8988T (cell line): ENCODE results near the gene THSD4.
"Not testable (repeated sequence)": the region's sequence is repeated elsewhere in the genome, so short reads cannot be mapped to it uniquely, and the experiment has no call there.

ENCODE experiments used
- DNase-seq: peaks from one replicate; pipeline ENCODE4 v3.0.0; 2011

Gene THSD4

DNA sequence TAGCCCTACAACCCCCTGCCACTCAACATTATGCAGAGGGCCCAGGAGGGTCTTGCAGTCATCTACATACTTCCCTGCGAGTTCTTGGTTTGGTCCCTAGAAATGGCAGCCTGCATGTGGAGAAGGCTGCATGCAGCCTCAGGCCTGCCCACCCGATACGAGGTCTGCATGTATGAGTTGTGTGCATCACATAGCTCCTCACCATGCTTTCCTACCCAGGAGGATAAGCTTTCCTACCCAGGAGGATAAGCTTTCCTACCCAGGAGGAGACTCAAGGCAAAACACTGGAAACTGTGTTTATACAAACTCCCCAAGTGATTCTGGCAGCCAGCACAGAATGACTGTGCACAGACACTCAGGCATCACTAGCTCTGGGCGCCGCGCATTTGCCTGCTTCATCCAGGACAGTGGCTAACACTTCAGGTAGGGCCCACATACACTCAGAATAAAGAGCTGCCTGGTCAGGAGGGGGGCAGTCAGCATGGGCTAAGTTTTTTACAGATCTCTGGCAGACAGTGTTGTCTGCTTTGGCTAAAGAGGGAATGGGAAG, 187.7 kb downstream of the THSD4 start:
- DNase-seq, result no peak

DNA sequence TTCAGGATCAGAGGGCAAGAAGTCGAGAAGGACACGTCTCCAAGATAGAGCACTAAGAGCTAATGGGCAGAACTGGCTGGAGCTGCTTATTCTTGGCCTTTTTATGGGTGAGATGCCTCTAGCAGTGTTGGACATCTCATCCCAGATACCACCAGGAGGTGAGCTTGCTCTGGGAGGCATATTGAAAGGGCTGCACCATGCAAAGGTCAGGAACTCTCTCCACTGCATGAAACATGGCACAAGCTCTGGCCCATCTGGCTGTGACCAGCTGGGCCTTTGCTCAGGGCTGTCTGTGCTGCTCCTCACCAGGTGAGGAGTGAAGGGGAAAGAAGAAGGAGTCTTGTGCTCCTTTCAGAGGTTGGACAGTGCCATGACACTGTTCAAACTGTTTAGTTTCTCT, 188.7 kb downstream of the THSD4 start:
- no peak for DNase-seq

DNA sequence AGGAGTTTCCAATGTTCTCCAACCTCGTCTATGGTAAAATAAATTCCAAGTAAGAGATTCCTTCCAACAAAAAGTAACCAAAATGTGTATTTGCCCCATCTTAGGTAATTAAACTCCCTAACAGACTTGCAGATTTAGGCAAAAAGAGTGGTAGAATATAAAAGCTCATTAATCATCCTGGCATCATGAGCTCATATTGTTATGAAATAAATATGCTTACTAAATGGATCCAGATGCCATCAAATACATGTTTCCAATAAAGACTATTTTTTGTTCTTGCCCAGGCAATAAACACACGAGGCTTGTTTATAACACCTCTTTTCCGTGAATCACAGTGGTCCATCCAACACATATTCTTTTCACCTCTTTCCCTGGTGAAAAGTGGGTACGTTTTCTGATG, 189.4 kb downstream of the THSD4 start:
- no peak for DNase-seq

- DNase-seq, result no peak
Measured at GRCh38 chr15:71306538-71306937, 191.3 kb downstream of the THSD4 start.

DNA sequence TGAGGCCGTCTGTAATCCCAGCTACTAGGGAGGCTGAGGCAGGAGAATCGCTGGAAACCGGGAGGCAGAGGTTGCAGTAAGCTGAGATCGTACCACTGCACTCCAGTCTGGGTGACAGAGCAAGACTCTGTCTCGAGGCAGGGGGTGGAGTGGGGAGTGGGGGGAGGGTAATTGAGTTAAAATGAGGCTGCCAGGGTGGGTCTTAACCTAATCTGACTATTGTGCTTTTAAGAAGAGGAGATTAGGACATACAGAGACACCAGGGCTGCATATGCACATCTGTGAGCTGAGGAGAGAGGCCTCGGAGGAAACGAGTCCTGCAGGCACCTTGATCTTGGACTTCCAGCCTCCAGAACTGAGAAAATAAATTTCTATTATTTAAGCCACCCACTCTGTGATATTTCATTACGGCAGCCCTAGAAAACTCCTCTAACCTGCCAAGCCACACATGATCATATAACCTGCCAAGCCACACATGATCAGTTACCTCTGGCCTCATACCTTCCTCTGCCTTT, 197.0 kb downstream of the THSD4 start:
- DNase-seq, result no peak

DNA sequence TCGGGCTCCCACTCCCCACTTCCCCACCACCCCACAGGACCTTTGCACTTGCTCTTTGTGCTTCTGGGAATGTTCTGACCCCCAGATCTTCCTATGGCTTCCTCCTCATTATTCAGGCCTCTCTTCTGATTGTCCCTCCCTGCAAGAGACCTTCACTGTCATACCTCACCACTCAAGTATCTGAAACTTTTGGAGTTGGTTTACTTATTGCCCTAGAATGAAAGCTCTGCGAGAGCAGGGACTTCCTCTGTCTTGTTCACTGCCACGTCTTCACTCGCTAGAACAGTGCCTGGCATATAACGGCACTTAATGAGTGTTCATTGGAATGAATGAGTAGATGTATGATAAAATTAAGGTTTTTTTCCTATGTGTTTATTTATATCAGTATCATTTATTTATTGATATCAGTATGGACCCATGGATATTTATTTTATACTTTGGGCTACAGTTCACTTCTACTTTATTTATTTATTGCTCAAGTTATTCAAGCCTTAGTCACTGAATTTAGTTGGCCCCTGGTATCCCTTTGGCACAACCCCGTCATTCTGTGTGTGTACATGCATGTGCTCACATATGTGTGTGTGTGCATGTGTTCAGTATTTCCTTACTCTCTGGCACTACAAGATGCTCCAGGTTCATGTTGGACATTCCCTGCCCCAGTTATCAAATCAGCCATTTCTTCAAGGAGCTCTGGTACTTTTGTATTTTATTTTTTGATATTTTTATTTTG, 197.6 kb downstream of the THSD4 start:
- no peak for DNase-seq

DNA sequence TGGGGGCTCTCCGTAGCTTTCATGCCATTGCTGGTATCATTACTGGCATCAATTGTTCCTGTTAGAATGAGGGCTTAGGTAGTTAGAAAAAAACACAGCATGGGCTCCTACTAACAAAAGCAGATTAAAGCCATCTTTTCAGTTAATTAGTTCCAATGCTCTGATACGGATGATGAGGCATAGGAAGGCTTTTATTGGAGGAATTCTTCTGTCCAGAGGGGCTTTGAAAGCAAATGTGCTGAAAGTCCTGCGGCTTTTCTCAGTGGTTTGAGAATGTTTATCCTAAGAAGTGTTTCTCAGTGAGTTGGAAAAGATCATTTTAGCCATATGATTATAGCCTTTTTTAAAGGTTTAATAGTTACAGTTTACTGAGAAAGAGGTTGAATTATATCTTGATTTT, 198.5 kb downstream of the THSD4 start:
- no peak for DNase-seq

DNA sequence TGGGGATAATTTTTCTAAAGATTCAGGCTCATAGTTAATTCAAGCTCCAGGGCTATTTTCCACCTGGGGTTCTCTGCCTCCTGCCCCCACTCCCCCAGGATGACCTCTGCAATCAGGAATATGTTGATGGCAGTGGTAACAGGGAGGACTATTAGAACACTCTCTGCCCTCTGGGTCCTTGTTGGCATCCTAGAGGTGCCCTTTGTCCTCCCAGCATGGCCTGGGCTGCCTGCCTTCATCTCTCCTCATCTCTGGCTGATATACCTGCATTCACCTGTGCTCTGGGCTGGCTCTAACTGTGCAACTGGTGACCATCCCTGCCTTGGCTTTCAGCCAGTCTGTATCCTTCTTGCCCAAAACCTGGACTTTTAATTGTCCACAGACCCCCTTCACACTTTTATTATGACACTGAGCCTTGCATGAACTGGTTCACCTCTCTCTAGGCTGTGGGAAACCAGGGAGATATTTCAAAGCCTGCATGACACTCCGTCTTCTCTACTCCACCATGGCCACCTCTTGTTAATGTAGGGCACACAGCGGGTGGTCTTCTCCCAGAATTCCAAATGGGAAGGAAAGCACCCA, 199.8 kb downstream of the THSD4 start:
- no peak for DNase-seq

DNA sequence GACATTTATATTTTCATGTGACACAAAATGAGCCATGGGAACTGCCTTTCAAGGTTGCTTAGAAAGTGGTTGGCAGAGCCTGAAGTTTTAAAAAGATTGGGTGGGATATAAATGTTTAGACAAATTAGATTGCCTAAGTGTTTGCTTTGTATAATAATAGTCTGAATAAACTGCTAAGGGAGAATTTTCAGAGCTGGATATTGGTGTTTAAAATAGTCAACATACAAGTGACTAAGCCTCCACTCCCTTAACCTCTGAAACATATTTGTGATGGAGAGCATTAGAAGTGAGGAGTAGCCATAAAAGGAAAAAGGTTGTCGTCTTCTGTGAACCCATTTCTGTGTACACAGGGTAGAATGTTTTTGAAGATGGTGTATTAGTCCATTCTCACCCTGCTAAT, 201.6 kb downstream of the THSD4 start:
- DNase-seq, result no peak

GRCh38 chr15:71319424-71319823, 204.2 kb downstream of the THSD4 start:
- DNase-seq, result not testable (repeated sequence)

GRCh38 chr15:71319935-71320334, 204.7 kb downstream of the THSD4 start:
- no peak for DNase-seq

- no peak for DNase-seq
Measured at GRCh38 chr15:71323082-71323481, 207.8 kb downstream of the THSD4 start.

- DNase-seq, result no peak
Measured at GRCh38 chr15:71323584-71323983, 208.3 kb downstream of the THSD4 start.

- DNase-seq, result no peak
Measured at GRCh38 chr15:71325481-71325880, 210.2 kb downstream of the THSD4 start.

- no peak for DNase-seq
Measured at GRCh38 chr15:71328453-71328852, 213.2 kb downstream of the THSD4 start.

- DNase-seq, result no peak
Measured at GRCh38 chr15:71329041-71329440, 213.8 kb downstream of the THSD4 start.

- DNase-seq, result no peak
Measured at GRCh38 chr15:71329497-71330260, 214.4 kb downstream of the THSD4 start.

DNA sequence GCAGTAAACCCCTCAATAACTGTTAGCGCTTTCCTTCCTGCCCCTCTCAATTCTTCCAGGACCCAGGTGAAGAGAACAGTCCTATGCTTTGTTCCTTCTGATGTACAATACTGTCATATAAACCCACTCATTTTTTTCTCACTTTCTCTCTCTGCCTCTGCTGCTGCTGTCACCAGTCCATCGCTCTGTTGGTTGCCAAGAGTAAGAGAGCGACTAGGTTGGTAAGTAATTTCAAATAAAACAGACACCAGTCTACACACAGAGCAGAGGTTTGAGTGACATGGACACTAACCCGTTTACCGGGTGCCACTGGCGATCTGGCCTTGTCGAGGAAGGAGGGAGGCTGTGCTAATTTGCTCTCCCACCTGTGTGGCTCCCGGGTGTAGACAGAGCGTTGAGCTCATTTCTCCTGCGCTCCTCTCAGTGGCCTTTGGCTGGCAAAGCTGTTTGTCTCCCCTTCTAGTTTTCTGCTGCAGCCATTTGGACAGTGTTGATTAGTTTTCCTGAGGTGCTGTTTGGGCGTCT, 215.4 kb downstream of the THSD4 start:
- DNase-seq, result no peak

DNA sequence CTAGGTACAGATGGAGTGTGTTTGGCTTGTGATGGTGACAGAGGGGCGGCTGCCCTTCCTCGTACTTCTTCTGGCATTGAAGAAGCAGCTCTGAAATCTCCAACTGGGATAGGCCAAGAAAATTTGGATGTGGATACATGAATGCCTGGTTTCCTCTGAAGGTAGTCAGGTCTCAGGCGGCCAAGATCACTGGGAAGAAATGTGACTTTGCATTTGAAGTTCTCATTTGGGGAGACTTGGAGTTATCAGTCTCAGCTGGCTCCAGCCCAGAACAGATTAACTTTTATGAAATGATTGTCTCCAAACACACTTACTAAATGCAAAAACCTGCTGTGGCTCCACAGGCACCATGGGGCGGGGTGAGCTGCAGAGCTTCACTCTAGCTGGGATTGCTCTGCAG, 215.9 kb downstream of the THSD4 start:
- DNase-seq, result no peak

DNA sequence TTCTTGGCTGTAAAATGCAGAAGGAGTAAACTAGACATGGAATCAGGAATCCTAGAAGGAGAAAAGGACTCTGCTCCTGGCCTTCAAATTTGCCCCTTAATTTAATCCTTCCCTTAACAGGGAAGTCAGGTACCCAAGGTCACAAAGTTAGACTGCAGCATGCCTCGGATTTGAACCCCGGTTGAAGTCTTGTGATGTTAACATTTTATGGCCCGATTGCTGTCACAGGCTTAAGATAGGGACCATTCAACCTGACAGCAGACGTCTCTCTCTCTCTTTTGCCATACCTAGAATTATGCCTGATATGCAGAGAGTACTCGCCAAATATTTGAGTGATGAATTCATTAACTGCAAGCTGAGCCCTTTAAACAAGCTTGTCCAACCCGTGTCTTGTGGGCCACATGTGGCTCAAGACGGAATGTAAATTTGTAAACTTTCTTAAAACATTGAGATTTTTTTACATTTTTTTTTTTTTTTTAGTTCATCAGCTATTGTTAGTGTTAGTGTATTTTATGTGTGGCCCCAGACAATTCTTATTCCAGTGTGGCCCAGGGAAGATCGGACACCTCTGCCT, 217.2 kb downstream of the THSD4 start:
- no peak for DNase-seq

- no peak for DNase-seq
Measured at GRCh38 chr15:71333136-71333700, 217.9 kb downstream of the THSD4 start.

DNA sequence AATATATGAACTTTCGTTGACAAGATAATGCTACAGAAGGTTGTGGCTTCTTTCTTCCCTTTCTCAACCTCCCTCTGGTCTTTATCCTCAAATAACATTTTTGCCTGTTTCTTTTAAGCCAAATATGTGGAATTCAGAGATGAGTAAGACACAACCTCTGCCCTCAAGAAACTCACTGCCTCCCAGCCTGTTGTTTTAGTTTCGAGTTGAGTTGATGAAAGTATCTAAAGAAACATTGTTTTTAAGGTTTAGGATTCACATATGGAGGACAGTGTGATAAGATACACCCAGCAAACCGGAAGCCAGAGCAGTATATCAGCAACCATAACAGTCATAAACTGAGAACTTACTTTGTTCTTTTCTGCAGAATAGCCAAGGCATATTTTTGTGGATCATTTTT, 218.6 kb downstream of the THSD4 start:
- no peak for DNase-seq

GRCh38 chr15:71334434-71334833, 219.2 kb downstream of the THSD4 start:
- DNase-seq, result no peak
